Measurements from ENCODE around the gene SEC14L1.
"Not testable (repeated sequence)": the region's sequence is repeated elsewhere in the genome, so short reads cannot be mapped to it uniquely, and the experiment has no call there.

Gene SEC14L1

DNA sequence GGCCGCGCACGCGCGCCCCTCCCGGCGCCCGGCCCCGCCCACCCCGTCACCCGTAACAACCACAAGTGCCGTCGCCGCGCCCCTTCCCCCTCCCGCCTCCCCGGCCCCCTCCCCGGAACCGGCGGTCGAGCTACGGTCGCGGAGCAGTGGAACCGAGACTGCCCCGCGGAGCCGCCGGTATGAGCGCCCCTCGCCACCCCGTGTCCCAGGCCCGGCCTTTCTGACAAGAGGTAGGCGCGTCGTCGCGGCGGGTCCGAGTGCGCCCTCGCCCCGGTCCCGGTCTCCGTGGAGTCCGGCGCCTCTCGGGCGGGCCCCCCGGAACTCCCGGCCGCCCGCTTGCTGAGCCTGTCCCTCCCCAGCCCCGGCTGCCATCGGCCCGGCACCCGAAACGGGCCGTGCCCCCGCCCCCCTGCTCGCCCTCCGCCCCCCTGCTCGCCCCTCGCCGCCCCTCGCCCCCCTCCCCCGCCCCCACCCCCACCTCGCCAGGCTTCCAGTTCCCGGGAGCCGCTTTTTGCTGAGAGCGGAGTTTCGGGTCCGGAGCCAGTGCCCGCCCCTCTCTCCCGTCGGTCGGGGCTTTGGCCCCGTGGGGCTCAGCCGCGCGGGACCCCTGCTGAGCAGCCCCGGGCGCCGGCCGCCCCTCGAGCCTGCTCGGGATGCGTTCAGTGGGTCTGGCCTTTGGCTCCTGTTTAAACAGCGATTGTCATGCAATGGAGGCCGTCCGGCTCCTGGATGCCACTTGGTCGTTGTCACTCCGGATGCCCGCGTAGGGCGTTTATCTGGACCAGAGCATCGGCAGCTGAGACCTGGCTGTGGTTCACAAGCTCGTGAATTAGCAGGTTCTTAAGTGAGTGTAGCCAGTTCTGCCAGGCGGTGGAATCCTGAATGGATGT lies at the start of gene SEC14L1:
Gene SEC14L1 (plus strand): TSS at position 92 of the 890 bp plus-strand sequence. CDS start 2,628 bp downstream, outside the sequence.
- no peak for DNase-seq

DNA sequence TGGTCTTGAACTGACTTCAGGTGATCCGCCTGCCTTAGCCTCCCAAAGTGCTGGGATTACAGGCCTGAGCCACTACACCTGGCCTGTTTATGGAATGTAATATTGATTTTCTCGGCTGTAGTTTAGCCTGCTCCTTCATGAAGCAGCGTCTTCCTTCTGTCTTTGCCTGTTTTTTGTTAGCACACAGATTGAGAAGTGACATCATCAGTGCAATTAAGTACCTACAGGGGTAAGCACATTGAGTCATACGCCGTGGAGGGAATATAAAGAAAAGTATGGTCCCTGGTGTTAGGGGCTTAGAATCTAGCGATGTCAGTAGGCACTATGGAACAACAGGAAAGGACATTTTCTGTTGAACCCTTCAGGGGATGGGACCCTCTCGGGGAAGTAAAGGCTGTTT lies 48.7 kb upstream of the SEC14L1 start:
- no peak for DNase-seq

- DNase-seq, result no peak
Observed at GRCh38 chr17:77095461-77095860, 45.3 kb upstream of the SEC14L1 start.

GRCh38 chr17:77096570-77097214 lies 44.1 kb upstream of the SEC14L1 start:
- DNase-seq, result no peak

DNA sequence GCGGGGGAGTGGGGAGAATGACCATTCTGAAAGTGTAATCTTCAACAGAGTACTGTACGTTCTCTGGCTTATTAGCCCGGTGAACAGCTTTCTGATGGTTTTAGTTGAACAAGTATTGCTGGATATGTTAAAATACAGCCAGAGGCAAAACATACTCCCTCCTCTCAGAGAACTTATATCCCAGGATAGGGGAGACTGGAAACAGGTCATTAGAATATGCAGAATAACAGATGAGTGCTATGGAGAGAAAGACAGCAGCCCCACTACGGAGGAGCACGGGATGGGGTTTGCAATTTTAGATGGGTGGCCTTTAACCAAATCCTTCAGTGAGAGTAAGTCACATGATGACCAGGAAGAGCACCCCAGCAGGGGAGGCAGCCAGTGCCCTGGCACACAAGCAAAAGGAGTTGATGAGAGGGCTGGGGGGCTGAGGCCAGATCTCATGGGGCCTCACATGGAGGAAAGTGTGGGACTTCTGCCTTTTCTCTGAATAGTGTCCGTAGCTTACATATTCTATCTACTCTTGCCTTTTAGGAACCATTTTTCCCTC lies 43.1 kb upstream of the SEC14L1 start:
- no peak for DNase-seq

DNA sequence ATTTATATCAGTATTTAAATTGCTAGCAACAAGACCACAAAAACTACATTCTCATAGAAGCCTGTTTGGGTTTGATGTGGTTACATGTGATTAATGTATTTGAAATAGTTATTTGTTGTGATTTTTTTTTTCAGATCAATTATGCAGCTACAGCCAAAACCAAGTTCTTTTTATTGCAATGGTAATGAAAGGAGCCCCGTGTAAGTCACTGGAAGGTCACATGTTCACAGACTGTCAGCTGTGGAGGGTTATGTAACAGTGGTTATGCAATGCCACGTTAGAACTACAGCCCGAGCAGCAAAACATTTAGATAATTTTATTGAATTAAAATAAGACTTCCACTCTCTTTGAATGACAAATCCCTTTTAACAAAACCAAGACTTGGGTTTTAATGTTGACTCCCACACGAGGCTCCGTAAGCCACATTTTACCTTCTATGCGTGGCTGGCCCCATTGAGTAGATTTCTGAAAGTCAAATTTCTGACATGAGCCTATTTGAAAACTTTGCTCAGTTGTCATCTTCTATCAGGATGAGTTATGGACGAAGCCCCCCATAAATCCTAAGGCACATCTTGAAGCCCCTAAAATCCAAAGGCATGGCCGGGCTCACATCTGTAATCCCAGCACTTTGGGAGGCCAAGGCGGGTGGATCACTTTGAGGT lies 41.8 kb upstream of the SEC14L1 start:
- no peak for DNase-seq

- DNase-seq, result no peak
Observed at GRCh38 chr17:77099997-77100396, 40.8 kb upstream of the SEC14L1 start.

DNA sequence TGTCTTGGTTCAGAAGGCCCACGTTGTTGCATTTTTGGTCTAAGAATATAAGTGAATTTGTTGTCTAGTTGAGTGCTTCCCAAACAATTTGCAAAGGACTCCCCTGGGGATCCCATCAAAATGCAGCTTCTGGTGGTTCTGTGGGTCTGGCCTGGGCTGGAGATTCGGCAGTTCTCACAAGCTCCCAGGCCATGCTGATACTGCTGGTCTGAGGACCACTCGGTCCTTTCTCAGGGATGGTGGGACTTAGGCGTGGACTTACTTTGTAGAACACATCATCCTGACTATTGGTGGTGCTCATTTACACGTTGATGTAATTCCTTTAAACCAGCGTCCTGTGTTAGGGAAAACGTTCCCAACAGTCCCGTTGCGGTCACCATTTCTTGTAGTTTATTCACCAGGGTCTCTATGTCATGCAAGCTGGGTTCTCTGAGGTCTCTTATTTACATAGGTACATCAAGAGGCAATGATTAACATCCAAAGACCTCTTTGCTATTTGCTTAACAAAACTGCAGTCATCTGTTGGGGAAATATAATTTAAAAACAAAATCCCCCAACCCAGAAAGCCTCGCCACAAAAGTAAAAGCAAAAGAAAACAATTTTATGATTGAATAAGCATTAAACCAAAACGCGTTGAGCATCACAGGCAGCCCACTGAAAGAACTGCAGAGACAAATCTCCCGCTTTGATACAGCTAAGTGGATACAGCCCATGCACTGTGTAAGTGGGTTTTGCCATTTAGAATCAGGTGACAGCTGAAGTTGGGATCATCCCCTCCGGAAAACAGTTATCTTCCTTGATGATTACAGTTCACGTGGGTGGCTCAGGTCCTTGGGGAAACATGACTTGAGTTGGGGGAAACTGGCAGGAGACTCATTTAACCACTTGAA lies 39.0 kb upstream of the SEC14L1 start:
- no peak for DNase-seq

DNA sequence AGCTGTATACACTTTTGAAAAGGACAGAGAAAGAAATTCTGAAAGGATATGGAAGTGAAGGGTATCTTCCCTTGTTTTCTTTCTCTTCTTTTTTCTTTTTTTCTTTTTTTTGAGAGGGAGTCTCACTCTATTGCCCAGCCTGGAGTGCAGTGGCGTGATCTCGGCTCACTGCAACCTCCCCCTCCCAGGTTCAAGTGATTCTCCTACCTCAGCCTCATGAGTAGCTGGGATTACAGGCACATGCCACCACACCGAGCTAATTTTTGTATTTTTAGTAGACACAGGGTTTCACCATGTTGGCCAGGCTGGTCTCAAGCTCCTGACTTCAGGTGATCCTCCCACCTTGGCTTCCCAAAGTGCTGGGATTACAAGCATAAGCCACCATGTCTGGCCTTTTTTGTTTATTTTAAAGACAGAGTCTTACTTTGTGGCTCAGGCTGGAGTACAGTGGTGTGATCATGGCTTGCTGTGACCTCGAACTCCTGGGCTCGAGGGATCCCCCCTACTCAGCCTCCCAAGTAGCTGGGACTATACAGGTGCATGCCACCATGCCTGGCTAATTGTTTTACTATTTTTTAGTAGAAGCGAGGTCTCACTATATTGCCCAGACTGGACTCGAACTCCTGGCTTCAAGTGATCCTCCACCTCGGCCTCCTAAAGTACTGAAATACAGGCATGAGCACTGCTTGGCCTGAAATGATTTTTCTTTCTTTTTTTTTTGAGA lies 38.2 kb upstream of the SEC14L1 start:
- not testable (repeated sequence) for DNase-seq

DNA sequence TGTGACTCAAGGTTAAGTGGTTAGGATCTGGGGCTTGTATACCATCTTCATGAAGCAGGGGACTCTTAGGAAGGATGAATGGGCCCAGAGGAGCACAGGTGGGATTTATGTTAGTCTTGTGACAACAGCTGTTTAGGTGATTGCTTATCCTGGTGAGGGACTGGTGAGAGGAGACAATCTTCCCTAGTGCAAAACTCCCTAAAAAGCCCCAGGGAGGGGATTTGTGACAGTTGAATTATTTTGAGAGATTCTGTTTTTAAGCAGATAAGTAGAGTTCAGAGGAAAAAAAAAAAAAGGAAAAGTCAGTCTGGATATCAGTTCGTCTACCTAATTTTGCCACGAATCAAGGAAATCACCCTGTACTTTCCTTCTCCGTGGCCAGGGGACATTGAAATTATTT lies 35.1 kb upstream of the SEC14L1 start:
- no peak for DNase-seq

- no peak for DNase-seq
Observed at GRCh38 chr17:77106874-77107358, 33.9 kb upstream of the SEC14L1 start.

DNA sequence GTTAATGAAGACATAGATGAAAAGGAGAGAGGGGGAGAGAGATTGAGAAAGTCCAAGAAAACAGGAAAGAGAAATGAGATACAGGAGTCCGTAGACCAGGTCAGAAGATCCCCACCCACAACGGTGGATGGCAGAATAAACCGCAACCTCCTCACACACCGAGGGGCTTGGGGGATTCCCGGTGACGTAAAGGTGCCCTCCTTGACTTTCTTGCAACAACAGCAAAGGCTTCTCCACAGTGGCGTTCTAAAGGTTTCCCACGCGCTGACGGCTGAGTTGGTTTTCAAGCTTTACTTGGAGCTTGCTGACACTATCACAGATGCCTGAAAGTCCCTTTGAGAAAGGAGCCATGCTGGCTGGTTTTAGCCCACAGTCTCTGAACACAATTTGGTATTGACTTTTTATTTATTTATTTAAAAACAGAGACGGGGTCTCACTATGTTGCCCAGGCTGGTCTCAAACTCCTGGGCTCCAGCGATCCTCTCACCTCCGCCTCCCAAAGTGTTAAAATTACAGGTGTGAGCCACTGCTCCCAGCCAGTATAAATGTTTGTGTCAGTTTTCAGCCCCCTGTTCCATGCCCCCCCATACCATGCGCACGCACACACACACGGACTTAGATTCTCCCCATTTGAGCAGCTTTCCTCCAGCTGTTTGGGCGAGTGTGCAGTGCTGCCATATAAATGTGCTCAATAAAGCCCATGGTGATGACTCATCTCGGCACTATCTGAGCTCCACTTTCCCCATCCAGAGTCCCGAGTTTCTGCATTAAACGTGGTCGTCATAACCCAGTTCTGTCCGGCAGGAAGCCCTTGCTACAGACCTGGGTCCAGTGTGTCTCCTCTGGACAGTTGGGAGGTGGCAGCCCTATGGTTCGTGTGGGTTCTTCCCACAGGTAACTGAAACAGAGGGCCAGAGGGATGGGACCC lies 33.0 kb upstream of the SEC14L1 start:
- DNase-seq, result no peak

DNA sequence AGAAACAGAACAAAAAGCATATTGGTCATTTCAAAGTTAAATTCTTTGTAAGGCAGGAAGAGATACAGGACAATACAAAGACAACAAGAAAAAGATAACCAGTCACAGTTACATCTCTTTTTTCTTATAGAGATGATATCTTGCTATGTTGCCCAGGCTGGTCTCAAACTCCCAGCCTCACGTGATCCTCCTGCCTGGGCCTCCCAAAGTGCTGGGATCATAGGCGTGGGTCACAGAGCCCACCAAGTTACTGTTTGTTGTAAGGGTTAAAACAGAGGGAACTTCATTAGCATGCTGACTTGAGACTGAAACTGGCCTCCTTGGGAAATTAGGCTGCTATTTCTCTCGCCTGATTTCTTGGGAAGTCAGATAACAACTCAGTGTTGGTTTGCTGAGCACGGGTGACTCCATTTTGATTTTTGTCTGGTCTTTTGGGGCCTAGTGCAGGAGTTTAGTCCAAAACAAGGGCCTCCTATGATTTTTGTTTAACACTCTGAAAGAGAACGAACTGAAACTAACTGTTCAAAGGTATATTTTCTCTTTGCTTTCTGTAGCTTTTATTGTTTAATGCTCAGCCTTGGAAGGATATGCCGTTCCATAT lies 31.5 kb upstream of the SEC14L1 start:
- DNase-seq, result no peak

GRCh38 chr17:77109764-77110359 lies 30.9 kb upstream of the SEC14L1 start:
- no peak for DNase-seq

DNA sequence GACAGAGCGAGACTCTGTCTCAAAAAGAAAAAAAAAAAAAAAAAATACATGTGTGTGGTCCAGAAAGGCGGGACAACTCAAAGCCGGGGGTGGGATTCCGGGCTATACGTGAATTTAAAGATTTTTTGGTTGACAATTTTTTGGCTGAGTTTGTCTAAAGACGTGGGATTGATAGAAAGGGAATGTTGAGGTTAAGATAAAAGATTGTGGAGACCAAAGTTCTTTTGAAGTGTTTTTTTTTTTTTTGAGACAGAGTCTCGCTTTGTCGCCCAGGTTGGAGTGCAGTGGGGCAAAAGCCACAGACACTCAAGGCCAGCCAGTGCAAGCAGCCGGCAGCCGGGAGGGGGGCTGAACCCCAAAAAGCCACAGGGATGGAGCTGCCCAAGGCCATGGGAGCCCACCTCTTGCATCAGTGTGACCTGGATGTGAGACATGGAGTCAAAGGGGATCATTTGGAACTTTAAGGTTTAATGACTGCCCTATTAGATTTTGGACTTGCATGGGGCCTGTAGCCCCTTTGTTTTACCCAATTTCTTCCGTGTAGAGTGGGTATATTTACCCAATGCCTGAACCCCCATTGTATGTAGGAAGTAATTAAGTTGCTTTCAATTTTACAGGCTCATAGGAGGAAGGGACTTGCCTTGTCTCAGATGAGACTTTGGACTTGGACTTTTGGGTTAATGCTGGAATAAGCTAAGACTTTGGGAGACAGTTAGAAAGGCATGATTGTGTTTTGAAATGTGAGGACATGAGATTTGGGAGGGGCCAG lies 29.4 kb upstream of the SEC14L1 start:
- DNase-seq, result not testable (repeated sequence)

- no peak for DNase-seq
Observed at GRCh38 chr17:77111934-77112296, 28.9 kb upstream of the SEC14L1 start.

- DNase-seq, result no peak
Observed at GRCh38 chr17:77115510-77115909, 25.3 kb upstream of the SEC14L1 start.

DNA sequence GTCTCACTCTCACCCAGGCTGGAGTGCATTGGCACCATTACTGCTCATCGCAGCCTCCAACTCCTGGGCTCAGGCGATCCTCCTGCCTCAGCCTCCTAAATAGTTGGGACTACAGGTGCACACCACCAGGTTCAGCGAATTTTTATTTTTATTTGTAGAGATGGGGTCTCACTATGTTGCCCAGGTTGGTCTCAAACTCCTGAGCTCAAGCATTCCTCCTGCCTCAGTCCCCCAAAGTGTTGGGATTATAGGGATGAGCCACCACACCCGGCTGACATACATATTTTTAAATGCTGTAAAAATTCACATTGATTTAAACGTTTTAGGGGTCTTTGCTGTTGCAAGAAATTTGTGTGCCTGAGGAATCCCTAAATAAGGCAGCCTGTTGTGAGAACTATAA lies 24.8 kb upstream of the SEC14L1 start:
- DNase-seq, result no peak

- no peak for DNase-seq
Observed at GRCh38 chr17:77116371-77116860, 24.4 kb upstream of the SEC14L1 start.
